ENCODE results near the gene LONRF3. TPM values are rescaled to one million over a fixed set of nuclear protein-coding genes. Genes with fewer than 3 reads are reported as not detected.

Gene LONRF3
- total and polyA plus RNA-seq, 2 of the 8 experiments (the other 6 are each of a cell fraction or from before 2014, with no cell fraction given), result 0.11 TPM; not detected in 1

DNA sequence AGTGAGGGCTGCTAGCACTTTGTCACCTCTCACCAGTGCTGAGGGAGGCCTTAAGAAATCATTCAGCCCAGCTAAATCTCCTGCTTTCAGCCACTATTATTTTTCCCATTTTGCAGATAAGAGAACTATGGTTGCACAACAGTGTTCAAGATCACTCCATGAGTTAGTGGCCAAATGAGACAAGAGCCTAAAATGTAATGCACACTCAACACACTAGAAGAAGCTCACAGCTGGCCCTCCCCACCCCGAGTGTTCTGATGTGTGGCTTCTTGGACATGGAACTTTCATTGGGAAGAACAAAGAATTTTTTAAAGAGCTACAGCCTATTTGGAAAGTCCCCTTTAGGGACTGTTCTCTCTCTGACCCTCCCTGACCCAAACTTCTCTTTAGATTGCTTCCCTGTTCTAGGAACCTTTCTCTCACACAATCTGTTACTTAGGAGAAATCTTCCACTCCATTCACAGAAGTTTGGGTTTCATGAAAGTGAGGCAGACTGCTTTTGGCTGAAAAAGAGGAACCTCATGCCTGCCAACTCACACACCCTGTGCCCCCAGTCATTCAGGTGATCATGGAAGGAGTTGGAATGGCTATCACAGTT lies 54.4 kb downstream of the LONRF3 start:
- Histone ChIP-seq H3K23me2 (ENCODE audit: low read depth, low read length) (no peaks in the 10 kb centered on the region), H4K8ac (ENCODE audit: extremely low read depth, insufficient read depth, low read length) (no peak overlapping the region), H3K23ac (ENCODE audit: insufficient read length) (no peak overlapping the region), H3K4me1 (replicated peaks in 1 of 4; ENCODE audit: control insufficient read depth in 3 of 4, insufficient read depth in 4 of 4, low read length in 3 of 4) (no peaks in the 10 kb centered on the region), H3K4me3 (ENCODE audit: extremely low read depth in 1 of 4, insufficient read depth in 2 of 4, low read depth in 3 of 4, low read length in 4 of 4) (no peak overlapping the region), H2BK12ac (ENCODE audit: low read depth, low read length) (no peak overlapping the region), H3K27ac (ENCODE audit: low read depth, low read length) (no peak overlapping the region), H2BK15ac (ENCODE audit: low read length) (no peak overlapping the region), H2BK5ac (ENCODE audit: low read depth, low read length) (no peak overlapping the region), H2BK120ac (replicated peaks; ENCODE audit: low read depth, low read length) (no peak overlapping the region), H2BK20ac (ENCODE audit: low read length) (no peak overlapping the region), H3K79me1 (ENCODE audit: low read depth, low read length) (no peaks in the 10 kb centered on the region), H3K9me3 (ENCODE audit: insufficient read depth in 2 of 2, low read depth in 1 of 2, low read length in 1 of 2) (peaks cover 0 to 10% of the 10 kb centered on the region in 2 experiments; a peak in 1 of 4 replicates), H3K27me3 (replicated peaks in 1 of 4; ENCODE audit: control insufficient read depth in 3 of 4, extremely low read depth in 1 of 4, insufficient read depth in 3 of 4, low read length in 3 of 4) (no peaks in the 10 kb centered on the region), H3K56ac (replicated peaks; ENCODE audit: insufficient read length, low read depth, low read length) (no peak overlapping the region), H3K79me2 (ENCODE audit: control insufficient read depth in 1 of 2, insufficient read depth in 2 of 2, low read length in 2 of 2) (no peaks in the 10 kb centered on the region), H4K91ac (replicated peaks; ENCODE audit: insufficient read length, low read length) (no peak overlapping the region), H2AFZ (ENCODE audit: low read length) (no peak overlapping the region), H3K14ac (ENCODE audit: insufficient read length) (no peak overlapping the region), H3K4ac (replicated peaks; ENCODE audit: insufficient read length, low read depth, low read length) (no peak overlapping the region), H3K36me3 (ENCODE audit: control insufficient read depth in 2 of 4, insufficient read depth in 4 of 4, low read length in 3 of 4) (no peaks in the 10 kb centered on the region), H3K4me2 (ENCODE audit: insufficient read depth in 1 of 2, low read depth in 2 of 2, low read length in 2 of 2) (no peak overlapping the region), H3K9ac (replicated peaks in 1 of 4; ENCODE audit: extremely low read depth in 1 of 4, low read depth in 3 of 4, low read length in 3 of 4) (no peak overlapping the region), H4K20me1 (replicated peaks in 1 of 2; ENCODE audit: control insufficient read depth in 1 of 2, insufficient read depth in 2 of 2, low read length in 2 of 2) (no peaks in the 10 kb centered on the region), H3K18ac (ENCODE audit: extremely low read depth, low read length) (no peak overlapping the region), H2AK5ac (ENCODE audit: low read depth, low read length) (no peak overlapping the region), H4K5ac (ENCODE audit: insufficient read length, low read depth, low read length) (no peak overlapping the region)
- 100% methylated on average over 1 of the region's 1 CpG; no CpG with 5 or more reads in 1 of the 2 experiments for WGBS, 2 experiments (ENCODE audit: extremely low coverage in 1 of 2, insufficient coverage in 1 of 2, insufficient read length in 1 of 2, insufficient replicate concordance in 2 of 2, low coverage in 1 of 2, low lambda C conversion rate in 2 of 2, missing lambda C conversion rate in 1 of 2)
- FAIRE-seq (no peak), DNase-seq (ENCODE audit: low read depth in 1 of 2, low spot score in 2 of 2) (no peak)
- POLR2A ChIA-PET (ENCODE audit: partially characterized antibody), result interaction anchor here (0.5 kb wide), 1 partner anchor 272 kb away, joined by 3 read pairs; no protein-coding TSS in a partner anchor
- CTCF ChIA-PET (ENCODE audit: partially characterized antibody), result interaction anchor here (1.2 kb wide), 1 partner anchor 22 kb away, joined by 3 read pairs; no protein-coding TSS in a partner anchor
- TF ChIP-seq POLR2A (IDR thresholded peaks at IDR 0.05; ENCODE audit: control extremely low read depth in 1 of 2, low read depth in 2 of 2, low read length in 2 of 2), result no peak
- no peak for TF ChIP-seq NRF1 (IDR thresholded peaks at IDR 0.05; ENCODE audit: low read depth, low read length)
- no peak for TF ChIP-seq EGR1 (IDR thresholded peaks at IDR 0.05; ENCODE audit: borderline replicate concordance, low read depth, low read length)
- TF ChIP-seq TAF7 (optimal IDR thresholded peaks at IDR 0.05; ENCODE audit: borderline replicate concordance, low read depth, low read length), result no peak
- no peak for TF ChIP-seq SIN3A (conservative IDR thresholded peaks at IDR 0.05 in 1 of 2, IDR thresholded peaks at IDR 0.05 in 1 of 2; ENCODE audit: low read depth in 1 of 2, low read length in 2 of 2)
- no peak for TF ChIP-seq CEBPB (IDR thresholded peaks at IDR 0.05; ENCODE audit: low read depth, low read length)
- TF ChIP-seq SP4 (IDR thresholded peaks at IDR 0.05; ENCODE audit: low read length), result no peak
- TF ChIP-seq, protein P1, sequence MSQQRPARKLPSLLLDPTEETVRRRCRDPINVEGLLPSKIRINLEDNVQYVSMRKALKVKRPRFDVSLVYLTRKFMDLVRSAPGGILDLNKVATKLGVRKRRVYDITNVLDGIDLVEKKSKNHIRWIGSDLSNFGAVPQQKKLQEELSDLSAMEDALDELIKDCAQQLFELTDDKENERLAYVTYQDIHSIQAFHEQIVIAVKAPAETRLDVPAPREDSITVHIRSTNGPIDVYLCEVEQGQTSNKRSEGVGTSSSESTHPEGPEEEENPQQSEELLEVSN (IDR thresholded peaks at IDR 0.05), result no peak
- TF ChIP-seq BACH1 (IDR thresholded peaks at IDR 0.05; ENCODE audit: low read length), result no peak
- TF ChIP-seq MAX (IDR thresholded peaks at IDR 0.05), result no peak
- TF ChIP-seq POU5F1 (IDR thresholded peaks at IDR 0.05; ENCODE audit: low read depth, low read length), result no peak
- TF ChIP-seq KDM4A (IDR thresholded peaks at IDR 0.05; ENCODE audit: low read depth, low read length, severe bottlenecking), result no peak
